HuH-7.5 (cell line): ENCODE data around the gene ZNF77.
A peak's percentile ranks its signal among the peaks of the same experiment; 100 is the strongest.
"Not testable (repeated sequence)": the region's sequence is repeated elsewhere in the genome, so short reads cannot be mapped to it uniquely, and the experiment has no call there.

Source experiments
- DNase-seq: peaks from one replicate; pipeline ENCODE4 v3.0.0; 2011; ENCODE audit warnings: low spot score

Gene ZNF77

GRCh38 chr19:2970201-2970835 lies 25.5 kb upstream of the ZNF77 start:
- DNase-seq = no peak

GRCh38 chr19:2969104-2969504 lies 24.3 kb upstream of the ZNF77 start:
- DNase-seq = no peak

DNA sequence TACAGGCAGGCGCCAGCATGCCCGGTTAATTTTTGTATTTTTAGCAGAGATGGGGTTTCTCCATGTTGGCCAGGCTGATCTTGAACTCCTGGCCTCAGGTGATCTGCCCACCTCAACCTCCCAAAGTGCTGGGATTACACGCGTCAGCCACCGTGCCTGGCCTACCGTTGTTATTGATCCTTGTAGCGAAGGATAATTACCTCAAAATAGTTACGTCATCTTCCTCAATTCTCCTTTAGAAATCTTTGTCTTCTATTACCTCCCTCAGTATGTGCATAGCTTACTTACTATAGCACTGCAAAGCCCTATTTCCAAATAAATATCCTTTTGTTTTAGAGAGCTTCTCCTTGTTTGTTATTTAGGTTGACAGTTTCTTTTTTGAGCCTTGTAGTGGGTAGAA lies 23.2 kb upstream of the ZNF77 start:
- DNase-seq = no peak

DNA sequence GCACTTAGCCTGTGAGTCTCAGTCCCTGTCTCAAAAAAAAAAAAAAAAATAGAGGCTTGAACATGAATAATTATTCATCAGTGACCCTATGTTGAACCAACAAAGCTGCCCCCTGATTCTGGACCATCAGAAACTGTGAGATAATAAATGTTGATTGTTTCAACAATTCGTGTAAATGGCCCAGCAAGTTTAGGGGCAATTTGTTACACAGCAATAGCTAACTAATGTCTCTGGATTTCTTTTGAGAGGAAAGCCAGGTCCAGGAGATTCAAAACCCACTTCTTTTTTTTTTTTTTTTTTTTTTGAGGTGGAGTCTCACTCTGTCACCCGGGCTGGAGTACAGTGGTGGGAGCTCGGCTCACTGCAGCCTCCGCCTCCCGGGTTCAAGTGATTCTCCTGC lies 20.1 kb upstream of the ZNF77 start:
- DNase-seq = no peak

DNA sequence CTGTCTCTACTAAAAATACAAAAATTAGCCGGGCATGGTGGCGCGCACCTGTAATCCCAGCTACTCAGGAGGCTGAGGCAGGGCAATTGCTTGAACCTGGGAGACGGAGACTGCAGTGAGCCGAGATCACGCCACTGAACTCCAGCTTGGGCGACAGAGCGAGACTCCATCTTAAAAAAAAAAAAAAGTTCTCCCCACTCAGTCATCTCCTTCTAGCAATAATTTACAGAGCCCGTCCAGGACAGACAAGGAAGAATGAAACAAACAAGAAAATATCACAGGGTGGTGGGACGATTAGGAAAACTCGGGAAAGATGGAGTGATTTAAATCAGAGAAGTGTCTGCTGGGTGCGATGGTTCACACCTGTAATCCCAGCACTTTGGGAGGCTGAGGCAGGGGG lies 18.9 kb upstream of the ZNF77 start:
- DNase-seq = not testable (repeated sequence)

DNA sequence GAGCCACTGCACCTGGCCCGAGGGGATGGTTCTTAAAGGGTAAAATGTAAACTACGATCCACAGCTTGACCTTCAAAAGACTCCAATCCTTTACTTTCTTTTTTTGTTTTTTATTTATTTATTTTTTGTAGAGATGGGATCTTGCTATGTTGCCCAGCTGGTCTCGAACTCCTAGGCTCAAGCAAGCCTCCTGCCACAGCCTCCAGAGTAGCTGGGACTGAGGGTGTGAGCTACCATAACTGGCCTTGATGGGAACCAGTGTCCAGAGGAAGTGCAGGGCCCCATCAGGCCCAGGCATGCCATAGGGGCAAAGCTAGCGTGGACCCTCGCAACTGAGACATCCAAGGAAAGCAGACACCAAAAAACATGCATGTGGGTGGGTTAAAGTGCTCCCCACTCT lies 18.4 kb upstream of the ZNF77 start:
- DNase-seq = no peak

- DNase-seq = no peak
Observed at GRCh38 chr19:2962018-2962670, 17.4 kb upstream of the ZNF77 start.

GRCh38 chr19:2960120-2960519 lies 15.3 kb upstream of the ZNF77 start:
- DNase-seq = no peak

GRCh38 chr19:2957160-2957559 lies 12.4 kb upstream of the ZNF77 start:
- no peak for DNase-seq

- no peak for DNase-seq
Observed at GRCh38 chr19:2952953-2953481, 8.2 kb upstream of the ZNF77 start.

DNA sequence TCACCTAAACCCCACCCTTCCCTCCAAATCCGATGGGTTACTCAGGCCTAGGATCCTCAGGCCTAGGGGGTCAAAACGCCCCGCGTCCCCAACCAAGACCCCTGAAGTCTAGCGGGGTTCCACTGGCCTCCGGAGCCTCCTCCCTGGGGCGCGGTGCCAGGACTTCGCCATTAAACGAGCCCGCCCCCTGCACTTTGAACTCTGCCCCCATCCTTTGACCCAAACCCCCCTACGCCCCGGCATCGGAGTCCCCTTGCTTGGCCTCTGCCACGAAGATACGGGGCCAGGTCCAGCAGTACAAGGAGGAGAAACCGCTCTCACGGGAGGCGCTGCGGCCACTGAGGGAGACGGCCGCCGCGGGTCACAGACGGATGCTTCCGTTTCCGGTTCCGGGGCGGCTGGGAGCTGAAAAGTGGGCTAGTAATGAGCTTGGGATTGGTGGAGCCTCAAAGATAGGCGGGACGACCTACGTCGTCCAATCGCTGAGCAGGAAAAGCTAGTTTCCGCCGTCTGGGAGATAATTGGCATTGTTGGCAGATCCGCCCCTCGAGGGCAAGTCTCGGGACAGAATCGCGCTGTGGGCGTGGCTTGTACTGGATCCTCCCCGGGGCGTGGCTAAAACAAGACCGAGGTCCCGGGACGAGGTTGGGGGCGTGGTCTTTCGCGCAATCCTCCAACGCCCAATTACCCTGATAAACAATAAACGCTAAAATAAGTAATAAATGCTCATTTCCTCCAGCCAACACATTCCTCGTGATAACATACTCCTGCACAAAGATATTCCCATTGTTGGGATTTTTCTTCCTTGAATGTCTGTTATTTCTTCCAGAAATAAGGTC lies 5.7 kb upstream of the ZNF77 start:
- peak; percentile 98 for DNase-seq

GRCh38 chr19:2949939-2950285 lies 5.1 kb upstream of the ZNF77 start:
- peak; percentile 57 for DNase-seq

- DNase-seq = no peak
Observed at GRCh38 chr19:2945575-2946184, 909 bp upstream of the ZNF77 start.

GRCh38 chr19:2944403-2944774 lies 382 bp downstream of the ZNF77 start:
- no peak for DNase-seq

DNA sequence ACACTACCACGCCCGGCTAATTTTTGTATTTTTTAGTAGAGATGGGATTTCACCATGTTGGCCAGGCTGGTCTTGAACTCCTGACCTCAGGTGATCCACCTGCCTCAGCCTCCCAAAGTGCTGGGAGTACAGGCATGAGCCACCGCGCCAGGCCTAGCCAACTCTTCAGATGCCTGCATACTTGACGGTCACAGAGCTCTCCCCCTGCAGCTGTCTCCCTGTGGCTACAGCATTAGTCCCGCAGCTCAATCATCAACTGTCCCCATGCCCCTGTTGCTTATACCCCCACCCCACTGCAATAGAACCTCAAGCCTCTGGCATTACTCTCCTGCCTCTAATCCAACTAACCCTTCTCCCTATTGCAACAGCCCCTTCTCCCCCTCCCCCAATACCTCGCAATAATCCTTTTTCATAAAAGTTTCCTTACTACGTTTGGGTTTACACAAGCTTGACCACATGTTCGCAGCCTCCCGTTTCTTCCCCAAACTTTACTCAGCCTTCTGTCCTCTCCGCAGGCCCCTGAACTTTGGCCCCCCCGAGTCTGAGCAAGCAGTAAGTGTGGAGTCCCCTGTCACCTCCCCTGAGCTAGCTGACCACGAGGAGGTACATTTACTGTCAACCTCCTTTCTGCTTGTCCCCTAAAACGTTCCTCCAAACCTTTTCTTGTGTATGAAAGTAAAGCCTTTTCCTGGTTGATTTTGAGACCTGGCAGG lies 1.7 kb downstream of the ZNF77 start:
- no peak for DNase-seq

DNA sequence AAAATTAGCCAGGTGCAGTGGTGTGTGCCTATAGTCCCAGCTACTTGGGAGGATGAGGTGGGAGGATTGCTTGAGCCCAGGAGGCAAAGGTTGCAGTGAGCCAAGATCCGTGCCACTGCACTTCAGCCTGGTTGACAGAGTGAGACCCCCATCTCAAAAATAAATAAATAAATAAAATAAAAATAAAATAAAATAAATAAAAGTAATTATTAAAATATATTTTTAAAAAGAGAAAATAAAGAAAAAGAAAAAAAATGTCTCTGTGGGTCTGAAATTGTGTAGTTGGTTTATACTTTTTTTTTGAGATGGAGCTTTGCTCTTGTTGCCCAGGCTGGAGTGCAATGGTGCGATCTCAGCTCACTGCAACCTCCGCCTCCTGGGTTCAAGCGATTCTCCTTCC lies 8.9 kb downstream of the ZNF77 start:
- DNase-seq = not testable (repeated sequence)

DNA sequence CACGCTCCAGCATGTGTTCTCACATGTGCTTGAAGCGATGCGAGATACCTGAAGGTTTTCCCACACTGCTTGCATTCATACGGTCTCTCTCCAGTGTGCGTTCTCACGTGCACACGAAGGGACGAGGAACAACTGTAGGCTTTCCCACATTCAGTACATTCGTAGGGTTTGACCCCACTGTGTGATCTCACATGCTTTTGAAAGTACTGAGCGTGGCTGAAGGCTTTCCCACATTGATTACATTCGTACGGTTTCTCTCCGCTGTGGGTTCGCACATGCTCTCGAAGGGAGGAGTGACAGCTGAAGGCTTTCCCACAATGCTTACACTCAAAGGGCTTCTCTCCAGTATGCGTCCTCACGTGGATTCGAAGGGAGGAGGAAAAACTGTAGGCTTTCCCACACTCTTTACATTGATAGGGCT lies 11.3 kb downstream of the ZNF77 start:
- DNase-seq = no peak

GRCh38 chr19:2927032-2927430 lies 17.7 kb downstream of the ZNF77 start:
- no peak for DNase-seq

DNA sequence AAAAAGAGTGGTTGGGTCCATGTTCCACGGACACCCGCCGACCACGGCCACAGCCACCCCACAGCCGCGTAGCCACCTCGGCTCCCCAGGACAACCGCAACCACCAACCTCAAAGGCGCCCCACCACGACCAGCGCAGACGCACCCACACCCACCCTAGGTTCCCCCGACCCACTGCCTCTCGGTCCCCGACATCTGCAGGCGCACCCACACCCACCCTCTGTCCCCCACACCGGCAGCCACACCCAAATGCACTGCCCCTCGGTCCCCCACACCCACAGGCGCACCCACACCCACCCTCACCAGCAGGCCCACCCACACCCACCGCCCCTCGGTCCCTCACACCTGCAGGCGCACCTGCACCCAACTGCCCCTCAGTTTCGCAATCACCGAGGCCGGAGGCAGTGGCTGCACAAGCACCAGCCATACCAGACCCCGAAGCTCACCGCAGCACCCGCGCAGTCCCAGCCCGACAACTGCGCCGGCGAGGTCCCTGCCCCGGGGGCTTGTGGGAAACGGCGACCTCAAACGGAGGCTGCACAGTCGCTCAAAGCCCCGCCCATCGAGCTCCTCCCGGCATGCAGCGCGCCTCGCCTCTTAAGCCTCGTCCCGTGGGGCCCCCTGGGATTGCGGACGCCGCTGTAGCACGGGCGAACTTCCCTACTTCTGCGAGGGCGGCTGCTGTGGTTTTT lies 18.3 kb downstream of the ZNF77 start:
- DNase-seq = no peak

GRCh38 chr19:2923510-2923909 lies 21.3 kb downstream of the ZNF77 start:
- DNase-seq = no peak

- no peak for DNase-seq
Observed at GRCh38 chr19:2922987-2923386, 21.8 kb downstream of the ZNF77 start.
